ENCODE data around the gene RAP1GAP2. TPM values are rescaled to one million over a fixed set of nuclear protein-coding genes. Genes with fewer than 3 reads are reported as not detected.

The RAP1GAP2 gene
- total RNA-seq, 3 donors from 2014 or later, result 26.6 to 45.3 (median 43.3) TPM

GRCh38 chr17:2803386-2803785 is 7.1 kb downstream of the RAP1GAP2 start:
- no peaks in the 10 kb centered on the region for H3K9me3 ChIP-seq
- TF ChIP-seq CTCF (IDR thresholded peaks at IDR 0.05), result no peak
- ATAC-seq (no peak), DNase-seq (no peak)
- H3K4me1 ChIP-seq (ENCODE audit: low read depth), result peaks cover 14% of the 10 kb centered on the region
- no peak overlapping the region for H3K4me3 ChIP-seq
- H3K36me3 ChIP-seq (ENCODE audit: low read depth), result no peaks in the 10 kb centered on the region
- intact Hi-C loops (cut with DNase I, micrococcal nuclease), result no loop called here

- Histone ChIP-seq H3K4me3 (no peak overlapping the region), H3K36me3 (ENCODE audit: low read depth) (no peaks in the 10 kb centered on the region), H3K9me3 (no peaks in the 10 kb centered on the region), H3K4me1 (ENCODE audit: low read depth) (peaks cover 12% of the 10 kb centered on the region)
- DNase-seq (no peak), ATAC-seq (no peak)
- intact Hi-C loops (cut with DNase I, micrococcal nuclease), result no loop called here
- no peak for TF ChIP-seq CTCF (IDR thresholded peaks at IDR 0.05)
These were observed 7.7 kb downstream of the RAP1GAP2 start for GRCh38 chr17:2803971-2804370.

- Histone ChIP-seq H3K4me3 (no peak overlapping the region), H3K4me1 (ENCODE audit: low read depth) (peaks cover 12% of the 10 kb centered on the region), H3K36me3 (ENCODE audit: low read depth) (no peaks in the 10 kb centered on the region), H3K9me3 (no peaks in the 10 kb centered on the region)
- no peak for DNase-seq
- no peak for ATAC-seq
- TF ChIP-seq CTCF (IDR thresholded peaks at IDR 0.05), result no peak
- intact Hi-C loops (cut with DNase I, micrococcal nuclease), result no loop called here
These were observed 8.7 kb downstream of the RAP1GAP2 start for GRCh38 chr17:2804912-2805311.

- Histone ChIP-seq H3K9me3 (no peaks in the 10 kb centered on the region), H3K4me1 (ENCODE audit: low read depth) (peaks cover 12% of the 10 kb centered on the region), H3K36me3 (ENCODE audit: low read depth) (no peaks in the 10 kb centered on the region), H3K4me3 (no peak overlapping the region)
- intact Hi-C loops (cut with DNase I, micrococcal nuclease), result no loop called here
- TF ChIP-seq CTCF (IDR thresholded peaks at IDR 0.05), result no peak
- ATAC-seq (no peak), DNase-seq (no peak)
These were observed 9.7 kb downstream of the RAP1GAP2 start for GRCh38 chr17:2805961-2806360.

GRCh38 chr17:2808367-2809335 is 12.4 kb downstream of the RAP1GAP2 start:
- DNase-seq (no peak), ATAC-seq (no peak)
- Histone ChIP-seq H3K4me3 (no peak overlapping the region), H3K4me1 (ENCODE audit: low read depth) (peaks cover 12% of the 10 kb centered on the region), H3K36me3 (ENCODE audit: low read depth) (no peaks in the 10 kb centered on the region), H3K9me3 (no peaks in the 10 kb centered on the region)
- no peak for TF ChIP-seq CTCF (IDR thresholded peaks at IDR 0.05)
- intact Hi-C loops (cut with DNase I, micrococcal nuclease), result no loop called here

Measured in mucosa of descending colon (tissue), 3 donors.